Testis (tissue), 2 donors: ENCODE results near the gene URGCP.

Experiments
- POLR2A ChIP-seq: fragments of 450-650 bp; IDR thresholded peaks from one replicate; pipeline ENCODE4 v1.6.1; 2017; ENCODE audit warnings: antibody characterized with exemption, mild to moderate bottlenecking, moderate library complexity
- TF ChIP-seq, protein P1 (sequence below), 3 experiments: fragments of 450-650 bp in 2 of 3; fragments of 200-600 bp in 1 of 3; sonication (generic) in 1 of 3; IDR thresholded peaks; one replicate each; pipeline ENCODE4 v1.5.1; 2016 to 2019; ENCODE audit warnings: antibody characterized with exemption in 3 of 3, mild to moderate bottlenecking in 2 of 3, moderate library complexity in 1 of 3

DNA sequence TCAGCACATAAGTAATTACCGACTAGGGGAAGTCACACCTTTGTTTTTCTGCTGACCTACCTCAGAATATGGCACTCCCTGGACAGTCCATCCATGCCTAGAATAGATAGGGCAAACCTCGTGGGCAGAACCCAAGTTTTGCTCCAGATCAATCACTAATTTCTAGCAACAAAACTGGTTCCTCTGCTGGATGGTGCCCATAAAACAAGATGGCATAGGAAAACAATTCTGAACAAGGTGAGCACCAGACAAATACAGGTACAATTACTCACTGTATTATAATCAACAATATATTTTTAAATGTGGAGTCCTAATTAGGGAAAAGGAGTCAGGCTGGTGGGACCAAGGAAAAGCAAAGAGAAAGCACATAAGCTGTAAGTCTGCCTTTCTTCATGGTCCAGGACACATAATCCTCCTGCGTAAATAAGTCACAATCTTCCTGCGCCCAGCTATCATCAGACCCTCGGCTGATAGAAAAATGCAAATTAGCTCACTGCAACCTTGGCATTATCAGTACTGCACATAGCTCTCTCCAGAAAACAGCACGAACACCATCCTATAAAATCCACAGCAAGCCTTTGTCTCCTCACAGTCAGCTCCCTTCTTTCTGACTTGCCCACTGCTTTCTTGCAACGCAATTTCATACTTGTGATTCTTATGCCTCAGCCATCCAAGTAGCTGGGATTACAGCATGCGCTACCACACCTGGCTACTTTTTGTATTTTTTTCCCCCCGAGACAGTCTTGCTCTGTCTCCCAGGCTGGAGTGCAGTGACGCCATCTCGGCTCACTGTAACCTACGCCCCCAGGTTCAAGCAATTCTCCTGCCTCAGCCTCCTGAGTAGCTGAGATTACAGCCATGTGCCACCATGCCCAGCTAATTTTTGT, 15.1 kb downstream of the URGCP start:
- TF ChIP-seq, protein P1, sequence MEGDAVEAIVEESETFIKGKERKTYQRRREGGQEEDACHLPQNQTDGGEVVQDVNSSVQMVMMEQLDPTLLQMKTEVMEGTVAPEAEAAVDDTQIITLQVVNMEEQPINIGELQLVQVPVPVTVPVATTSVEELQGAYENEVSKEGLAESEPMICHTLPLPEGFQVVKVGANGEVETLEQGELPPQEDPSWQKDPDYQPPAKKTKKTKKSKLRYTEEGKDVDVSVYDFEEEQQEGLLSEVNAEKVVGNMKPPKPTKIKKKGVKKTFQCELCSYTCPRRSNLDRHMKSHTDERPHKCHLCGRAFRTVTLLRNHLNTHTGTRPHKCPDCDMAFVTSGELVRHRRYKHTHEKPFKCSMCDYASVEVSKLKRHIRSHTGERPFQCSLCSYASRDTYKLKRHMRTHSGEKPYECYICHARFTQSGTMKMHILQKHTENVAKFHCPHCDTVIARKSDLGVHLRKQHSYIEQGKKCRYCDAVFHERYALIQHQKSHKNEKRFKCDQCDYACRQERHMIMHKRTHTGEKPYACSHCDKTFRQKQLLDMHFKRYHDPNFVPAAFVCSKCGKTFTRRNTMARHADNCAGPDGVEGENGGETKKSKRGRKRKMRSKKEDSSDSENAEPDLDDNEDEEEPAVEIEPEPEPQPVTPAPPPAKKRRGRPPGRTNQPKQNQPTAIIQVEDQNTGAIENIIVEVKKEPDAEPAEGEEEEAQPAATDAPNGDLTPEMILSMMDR (IDR thresholded peaks at IDR 0.05), result no peak
- no peak for TF ChIP-seq POLR2A
